Tibial artery (tissue), 4 donors: Measurements from ENCODE around the gene DYNLT4.
"Not testable (repeated sequence)": the region's sequence is repeated elsewhere in the genome, so short reads cannot be mapped to it uniquely, and the experiment has no call there.

Experiments used
- DNase-seq, 2 donors: peaks; one replicate each; pipeline ENCODE4 v3.0.0-alpha.2; 2019
- H3K27ac ChIP-seq, 2 donors: fragments of 200-600 bp; sonication (generic) in 1 of 2; 1 replicate in 1 of 2; 2 replicates in 1 of 2; pipeline ENCODE4 v1.5.1; 2018 to 2019; ENCODE audit warnings: mild to moderate bottlenecking in 1 of 2
- H3K27me3 ChIP-seq, 2 donors: fragments of 200-600 bp; sonication (generic) in 1 of 2; one replicate each; pipeline versions ENCODE4 v1.5.1 to v1.6.0; 2016 to 2019
- H3K36me3 ChIP-seq, 3 donors: fragments of 200-600 bp; sonication (generic) in 2 of 3; one replicate each; pipeline ENCODE4 v1.5.1; 2016 to 2019; ENCODE audit warnings: mild to moderate bottlenecking in 2 of 3
- H3K4me1 ChIP-seq, 4 donors: fragments of 200-600 bp; sonication (generic) in 2 of 4; 1 replicate in 3 of 4; 2 replicates in 1 of 4; pipeline ENCODE4 v1.5.1; 2016 to 2019
- H3K4me3 ChIP-seq, 2 donors: fragments of 200-600 bp; sonication (generic) in 1 of 2; 1 replicate in 1 of 2; 2 replicates in 1 of 2; pipeline ENCODE4 v1.5.1; 2018 to 2019; ENCODE audit warnings: mild to moderate bottlenecking in 2 of 2
- H3K9me3 ChIP-seq, 3 donors: fragments of 200-600 bp; sonication (generic) in 1 of 3; one replicate each; pipeline ENCODE4 v1.5.1; 2016 to 2019
- CTCF ChIP-seq, 2 experiments: fragments of 200-600 bp in 1 of 2; fragments of 450-650 bp in 1 of 2; IDR thresholded peaks; one replicate each; pipeline ENCODE4 v1.5.1; 2017 to 2019; ENCODE audit warnings: antibody characterized with exemption in 2 of 2, mild to moderate bottlenecking in 1 of 2, moderate library complexity in 1 of 2
- intact Hi-C: fragments of 100-400 bp; cut with DNase I; formaldehyde crosslinking; loops from one replicate; pipeline ENCODE4 v1.15.0; 2023; ENCODE audit warnings: low total_unique reads

Gene DYNLT4

GRCh38 chr1:44817771-44818495 is 10.8 kb upstream of the DYNLT4 start:
- H3K27ac ChIP-seq, result peak overlapping the region; percentile 98 to 99

GRCh38 chr1:44817307-44817706 is 10.2 kb upstream of the DYNLT4 start:
- no peak overlapping the region for H3K27ac ChIP-seq
- no peak for TF ChIP-seq CTCF (IDR thresholded peaks at IDR 0.05)
- no peaks in the 10 kb centered on the region for H3K27me3 ChIP-seq
- H3K4me1 ChIP-seq, result peaks cover 0 to 46% (median 31%) of the 10 kb centered on the region in 4 donors
- peaks cover 0 to 14% (median 0%) of the 10 kb centered on the region in 3 donors for H3K36me3 ChIP-seq
- no peaks in the 10 kb centered on the region for H3K9me3 ChIP-seq
- no peak overlapping the region for H3K4me3 ChIP-seq
- intact Hi-C loops, result no loop called here
- no peak for DNase-seq

More at GRCh38 chr1:44817771-44818495, 10.8 kb upstream of the DYNLT4 start:
- H3K4me3 ChIP-seq, result no peak overlapping the region
- H3K36me3 ChIP-seq, result peaks cover 0 to 14% (median 0%) of the 10 kb centered on the region in 3 donors
- TF ChIP-seq CTCF (IDR thresholded peaks at IDR 0.05), result no peak
- intact Hi-C loops, result no loop called here
- H3K4me1 ChIP-seq, result peaks cover 0 to 39% (median 27%) of the 10 kb centered on the region in 4 donors
- H3K9me3 ChIP-seq, result no peaks in the 10 kb centered on the region
- no peaks in the 10 kb centered on the region for H3K27me3 ChIP-seq
- DNase-seq, result peak; percentile 16 to 23

GRCh38 chr1:44815926-44816325 is 8.8 kb upstream of the DYNLT4 start:
- intact Hi-C loops, H3K4me3 ChIP-seq, H3K27me3 ChIP-seq, H3K27ac ChIP-seq, H3K9me3 ChIP-seq: not testable (repeated sequence)
- H3K4me1 ChIP-seq, result peaks cover 0 to 54% (median 39%) of the 10 kb centered on the region in 4 donors
- peaks cover 0 to 14% (median 0%) of the 10 kb centered on the region in 3 donors for H3K36me3 ChIP-seq
- peak in 1 of 2 donors; percentile 33 for DNase-seq

GRCh38 chr1:44812822-44813543 is 5.8 kb upstream of the DYNLT4 start:
- TF ChIP-seq CTCF (IDR thresholded peaks at IDR 0.05), result no peak
- peak; percentile 19 to 69 for DNase-seq
- H3K4me1 ChIP-seq, result peaks cover 10 to 62% (median 54%) of the 10 kb centered on the region in 4 donors

GRCh38 chr1:44811234-44811633 is 4.1 kb upstream of the DYNLT4 start:
- H3K4me3 ChIP-seq, result no peak overlapping the region
- H3K9me3 ChIP-seq, result no peaks in the 10 kb centered on the region
- H3K36me3 ChIP-seq, result peaks cover 0 to 17% (median 3%) of the 10 kb centered on the region in 3 donors
- intact Hi-C loops, result no loop called here
- peaks cover 16 to 80% (median 69%) of the 10 kb centered on the region in 4 donors for H3K4me1 ChIP-seq
- H3K27me3 ChIP-seq, result no peaks in the 10 kb centered on the region
- no peak for DNase-seq
- H3K27ac ChIP-seq, result peak overlapping the region; percentile 94 to 97
- TF ChIP-seq CTCF (IDR thresholded peaks at IDR 0.05), result no peak

More at GRCh38 chr1:44812822-44813543, 5.8 kb upstream of the DYNLT4 start:
- Histone ChIP-seq H3K36me3 (peaks cover 0 to 14% (median 0%) of the 10 kb centered on the region in 3 donors), H3K27ac (peak overlapping the region; percentile 94 to 97), H3K27me3 (no peaks in the 10 kb centered on the region), H3K4me3 (peak overlapping the region; percentile 51 to 53), H3K9me3 (no peaks in the 10 kb centered on the region)
- intact Hi-C loops, result no loop called here

- peak in 1 of 2 donors; percentile 45 for DNase-seq
- H3K9me3 ChIP-seq, H3K27me3 ChIP-seq, H3K4me3 ChIP-seq, intact Hi-C loops: not testable (repeated sequence)
- Histone ChIP-seq H3K36me3 (peaks cover 0 to 19% (median 8%) of the 10 kb centered on the region in 3 donors), H3K4me1 (peaks cover 16 to 84% (median 74%) of the 10 kb centered on the region in 4 donors), H3K27ac (peak overlapping the region; percentile 94 to 97)
Measured at GRCh38 chr1:44810762-44811105, 3.6 kb upstream of the DYNLT4 start.
